GM18508 (cell line): ENCODE results near the gene INSIG1.

Source experiments
- ATAC-seq: cut with Tn5 transposase; IDR thresholded peaks from one replicate; pipeline ENCODE4 v1.9.1; 2021; ENCODE audit warnings: moderate number of reproducible peaks; ENCODE audit not compliant: insufficient read depth, unreplicated experiment

The INSIG1 gene

DNA sequence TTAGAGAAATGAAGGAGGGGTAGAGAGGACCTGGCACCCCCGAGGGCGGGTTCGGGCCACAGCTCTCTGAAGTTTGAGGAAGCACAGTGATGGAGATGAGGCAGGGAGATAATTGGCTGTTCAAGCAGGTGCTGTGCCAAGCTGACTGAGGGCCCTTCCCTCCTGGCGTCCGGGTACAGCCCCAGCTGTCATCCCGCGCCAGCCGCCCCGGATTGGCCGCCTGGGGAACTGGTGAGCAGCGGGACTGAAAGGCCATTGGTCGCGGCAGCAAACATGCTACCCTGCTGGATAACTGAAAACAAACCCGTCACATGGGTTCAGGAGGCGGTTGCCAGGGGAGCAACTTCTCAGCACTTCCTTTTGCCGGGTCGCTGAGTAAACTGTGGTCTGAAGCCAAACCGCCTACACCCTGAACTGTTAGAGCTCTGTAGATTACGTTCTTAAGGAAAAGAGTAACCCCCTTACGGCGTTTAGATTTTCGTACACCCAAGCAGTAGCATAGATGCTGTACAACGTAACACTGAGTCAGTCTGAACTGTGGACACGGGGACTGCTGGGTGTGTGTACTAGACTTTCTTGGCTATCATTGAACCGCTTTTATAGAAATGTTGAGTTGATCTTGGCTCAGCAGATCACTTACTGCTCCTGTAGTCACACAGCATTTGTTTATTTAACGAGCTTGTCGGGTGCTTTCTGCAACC is 1.3 kb downstream of the INSIG1 start:
- peak; percentile 70 for ATAC-seq

DNA sequence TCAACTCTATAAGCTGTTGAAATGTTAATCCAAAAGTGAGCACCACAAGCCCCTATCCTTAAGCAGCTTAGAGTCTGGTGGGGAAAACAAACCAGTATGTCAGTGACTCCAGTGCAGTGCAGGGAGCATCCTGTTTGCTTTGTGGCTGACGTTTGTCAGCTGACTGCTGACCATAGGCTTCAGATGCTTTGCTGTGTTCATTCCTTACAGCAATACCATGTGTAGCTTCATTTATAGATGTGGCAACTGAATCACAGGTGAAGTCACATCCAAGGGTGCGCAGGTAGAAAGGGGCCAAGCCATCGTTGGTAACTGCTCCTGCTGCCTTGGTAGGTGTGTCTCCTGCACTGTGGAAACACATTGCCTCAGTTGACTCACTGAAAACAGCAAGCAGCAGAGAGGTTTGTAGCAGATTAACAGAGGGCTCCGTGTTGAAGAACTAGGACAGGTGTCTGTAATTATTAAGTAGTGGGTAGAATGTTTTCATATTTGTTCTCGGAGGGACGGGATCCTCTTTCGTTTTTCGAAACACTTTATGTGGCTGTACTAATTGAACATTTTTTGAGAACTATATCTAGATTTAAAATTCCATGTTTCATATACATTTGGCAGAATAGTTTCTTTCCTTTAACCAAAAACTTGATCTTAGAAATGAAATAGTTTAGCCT is 2.0 kb downstream of the INSIG1 start:
- ATAC-seq: no peak

- ATAC-seq: no peak
Measured at GRCh38 chr7:155300641-155301452, 3.2 kb downstream of the INSIG1 start.

DNA sequence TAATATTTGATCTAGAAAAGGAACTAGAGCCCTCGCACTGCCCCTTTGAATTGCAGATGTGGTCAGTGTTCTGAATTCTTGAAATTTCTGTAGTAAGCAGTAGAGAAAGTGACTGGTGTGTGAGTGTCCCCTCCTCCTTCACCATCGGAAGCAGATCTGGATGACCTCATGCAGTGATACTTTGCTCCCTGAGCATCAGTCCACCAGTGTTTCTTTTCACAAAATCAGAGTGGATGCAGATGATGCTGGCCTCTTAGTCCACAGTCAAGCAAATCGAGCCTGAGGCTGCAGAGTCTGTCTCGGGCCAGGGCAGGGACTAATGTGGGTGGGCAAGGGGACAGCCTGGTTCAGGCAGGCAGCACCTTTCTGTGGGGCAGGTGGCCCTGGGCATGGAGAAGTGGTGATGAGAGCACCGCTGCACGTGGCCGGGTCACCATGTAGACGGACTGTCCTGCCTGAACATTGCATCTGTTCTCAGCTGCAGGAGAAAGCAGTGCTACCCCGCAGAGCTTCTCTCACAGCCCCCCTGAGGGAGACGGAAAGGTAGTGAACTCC is 5.4 kb downstream of the INSIG1 start:
- no peak for ATAC-seq

- no peak for ATAC-seq
Measured at GRCh38 chr7:155303897-155304296, 6.2 kb downstream of the INSIG1 start.

GRCh38 chr7:155305231-155305904 is 7.7 kb downstream of the INSIG1 start:
- no peak for ATAC-seq

- ATAC-seq: no peak
Measured at GRCh38 chr7:155306673-155307470, 9.2 kb downstream of the INSIG1 start.

DNA sequence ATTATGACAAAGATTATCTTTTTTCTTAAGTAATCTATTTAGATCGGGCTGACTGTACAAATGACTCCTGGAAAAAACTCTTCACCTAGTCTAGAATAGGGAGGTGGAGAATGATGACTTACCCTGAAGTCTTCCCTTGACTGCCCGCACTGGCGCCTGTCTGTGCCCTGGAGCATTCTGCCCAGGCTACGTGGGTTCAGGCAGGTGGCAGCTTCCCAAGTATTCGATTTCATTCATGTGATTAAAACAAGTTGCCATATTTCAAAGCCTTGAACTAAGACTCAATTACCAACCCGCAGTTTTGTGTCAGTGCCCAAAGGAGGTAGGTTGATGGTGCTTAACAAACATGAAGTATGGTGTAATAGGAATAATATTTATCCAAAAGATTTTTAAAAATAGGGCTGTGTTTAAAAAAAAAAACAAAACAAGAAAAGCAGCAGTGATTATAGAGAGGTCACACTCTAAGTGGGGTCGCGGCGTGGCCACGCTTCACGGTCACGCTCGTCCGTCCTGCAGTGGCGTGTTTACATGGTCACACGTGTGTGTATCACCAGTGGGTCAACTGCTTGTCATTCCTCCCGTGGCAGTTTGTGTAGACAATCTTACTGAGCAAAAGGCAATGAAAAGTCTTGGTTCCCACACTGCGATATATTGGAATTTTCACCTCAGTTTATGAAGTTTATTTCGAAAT is 10.8 kb downstream of the INSIG1 start:
- ATAC-seq: no peak

DNA sequence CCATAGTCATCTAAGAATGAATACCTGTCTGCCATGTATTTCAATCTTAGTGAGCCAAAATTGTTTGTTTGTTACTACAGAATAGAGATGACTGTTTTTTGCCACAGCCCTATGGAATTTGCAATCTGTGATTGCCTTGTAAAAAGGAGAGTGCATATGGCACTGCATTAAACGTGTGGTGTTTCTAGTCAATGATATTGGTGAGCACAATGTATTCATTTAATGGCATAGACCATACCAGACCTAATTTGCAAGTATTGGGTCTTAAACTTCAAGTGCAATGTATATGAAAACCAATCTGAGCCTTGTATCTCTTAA is 11.3 kb downstream of the INSIG1 start:
- no peak for ATAC-seq

DNA sequence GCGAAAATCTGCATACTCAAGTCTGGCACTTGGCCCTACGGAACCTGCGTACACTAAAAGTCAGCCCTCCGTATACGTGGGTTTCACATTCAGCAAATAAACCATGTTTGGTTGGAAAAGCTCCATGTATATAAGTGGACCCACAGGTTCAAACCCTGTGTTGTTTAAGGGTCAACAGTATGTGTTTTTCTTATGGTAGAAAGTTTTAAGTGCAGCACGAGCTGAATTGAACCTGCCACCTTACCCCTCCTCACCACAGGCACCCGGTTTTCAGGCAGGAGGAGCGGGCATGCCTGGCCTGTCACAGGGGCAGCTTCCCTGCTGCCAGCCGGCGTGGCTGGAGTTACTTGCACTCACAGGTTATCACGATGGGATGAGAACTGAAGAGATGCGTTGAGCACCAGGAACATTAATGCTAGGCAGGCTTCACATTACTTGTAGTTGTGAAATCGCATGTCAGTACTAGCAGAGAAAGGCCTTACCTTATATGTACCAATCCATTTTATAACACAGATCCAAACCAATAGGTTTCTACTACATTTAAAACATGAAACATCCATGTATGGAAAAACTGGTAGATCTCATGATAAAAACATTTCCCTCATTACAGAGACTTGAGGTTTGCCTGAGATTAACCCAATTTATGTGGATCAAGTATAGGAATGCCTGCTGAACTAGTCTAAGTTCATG is 12.9 kb downstream of the INSIG1 start:
- no peak for ATAC-seq

DNA sequence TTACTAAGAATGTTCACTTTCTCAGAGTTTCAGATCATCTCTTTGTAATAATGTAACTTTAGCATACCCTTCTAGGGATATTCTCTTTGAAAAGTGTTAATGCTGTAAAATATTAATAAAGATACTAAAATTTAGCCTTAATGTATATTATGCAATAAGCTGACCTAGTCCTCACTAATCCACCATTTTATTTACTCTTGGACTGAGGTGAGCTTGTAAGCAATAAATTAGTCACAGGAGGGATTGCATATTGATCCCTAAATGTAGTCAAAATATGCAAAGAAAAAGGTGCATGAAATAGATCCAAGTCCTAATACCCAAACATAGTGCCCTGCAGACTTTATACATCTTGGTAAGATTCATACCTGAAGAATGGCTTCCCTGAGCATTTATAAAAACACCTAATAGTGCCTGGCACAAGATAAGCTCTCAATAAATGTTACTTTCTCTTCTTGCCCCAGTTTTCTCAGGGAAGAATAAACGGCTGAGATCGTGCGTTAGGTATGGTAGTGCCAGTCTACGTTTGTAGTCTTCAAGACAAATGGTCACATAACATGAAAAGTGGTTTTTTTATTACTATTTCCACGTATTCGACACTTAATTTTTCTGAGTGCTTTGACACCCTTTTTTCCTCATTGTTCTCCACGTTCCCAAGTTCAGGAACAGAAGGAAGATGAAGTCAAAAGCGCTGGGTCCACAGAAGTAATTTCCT is 14.3 kb downstream of the INSIG1 start:
- no peak for ATAC-seq

- ATAC-seq: no peak
Measured at GRCh38 chr7:155312633-155313032, 15.0 kb downstream of the INSIG1 start.

DNA sequence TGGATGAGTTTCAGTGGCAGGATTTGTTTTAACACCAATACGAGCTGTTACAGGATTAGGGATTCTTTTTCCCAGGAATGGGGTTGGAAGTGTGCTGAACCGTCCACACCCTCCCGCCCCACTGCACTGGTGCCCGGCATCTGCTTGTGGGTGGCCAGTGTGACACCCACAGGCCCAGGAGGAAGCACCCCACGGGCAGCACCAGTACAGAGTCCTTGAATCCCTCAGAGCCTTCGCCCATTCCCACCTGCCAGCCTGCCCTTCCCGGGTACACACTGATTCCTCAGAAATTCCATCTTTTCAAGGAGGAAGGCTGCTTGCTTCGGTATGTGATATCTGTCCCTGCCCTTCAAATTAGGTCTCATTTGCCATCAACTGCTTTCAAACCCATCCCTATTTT is 15.4 kb downstream of the INSIG1 start:
- ATAC-seq: no peak

DNA sequence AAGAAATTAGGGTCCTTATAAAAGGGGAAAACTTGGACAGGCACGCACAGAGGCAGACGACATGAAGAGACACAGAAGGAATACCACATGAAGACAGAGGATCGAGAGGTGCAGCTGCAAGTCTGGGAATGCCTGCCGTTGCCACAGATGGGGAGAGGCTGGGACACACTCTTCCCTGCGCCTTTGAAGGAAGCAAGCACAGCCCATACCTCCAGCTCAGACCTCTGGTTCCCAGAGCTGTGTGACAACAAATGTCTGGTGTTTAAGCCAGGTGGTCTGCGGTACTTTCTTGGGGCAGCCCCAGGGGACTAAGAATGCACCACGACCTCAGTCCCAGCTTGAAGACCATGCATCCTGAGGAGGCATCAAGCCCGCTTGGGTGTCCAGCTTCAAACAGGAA is 18.3 kb downstream of the INSIG1 start:
- ATAC-seq: no peak

- no peak for ATAC-seq
Measured at GRCh38 chr7:155316427-155317113, 18.9 kb downstream of the INSIG1 start.

- no peak for ATAC-seq
Measured at GRCh38 chr7:155317114-155317434, 19.4 kb downstream of the INSIG1 start.

DNA sequence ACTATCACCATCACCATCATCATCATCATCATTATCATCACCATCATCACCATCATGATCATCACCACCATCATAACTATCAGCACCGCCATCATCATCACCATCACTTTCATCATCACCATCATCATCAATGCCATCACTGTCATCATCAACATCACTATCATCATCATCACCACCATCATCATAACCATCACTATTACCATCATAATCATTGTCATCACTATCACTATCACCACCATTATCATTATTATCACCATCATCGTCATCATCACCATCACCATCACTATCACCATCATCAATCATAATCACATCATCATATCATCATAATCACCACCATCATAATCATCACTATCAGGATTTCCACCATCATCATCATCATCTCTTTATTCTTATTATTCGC is 20.6 kb downstream of the INSIG1 start:
- ATAC-seq: no peak

DNA sequence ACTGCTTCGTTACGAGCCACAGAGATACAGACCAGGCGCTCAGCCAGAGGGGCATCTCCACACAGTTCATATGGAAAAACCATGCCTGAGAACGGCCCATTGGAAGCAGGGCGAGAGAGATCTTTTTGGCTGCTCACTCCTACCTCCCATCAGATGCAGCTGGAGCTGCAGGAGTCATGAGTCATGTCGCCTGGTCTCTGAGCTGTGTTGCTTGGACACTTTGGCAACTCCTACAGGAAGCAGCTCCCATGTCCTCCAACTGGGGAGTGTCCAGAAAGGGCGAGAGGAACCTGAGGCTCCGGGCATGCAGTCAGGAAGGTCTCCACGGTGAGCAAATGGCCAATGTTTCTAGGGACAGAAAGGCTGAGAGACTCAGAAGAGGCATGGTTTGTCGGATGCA is 24.9 kb downstream of the INSIG1 start:
- no peak for ATAC-seq
